PC-3 (cell line): ENCODE data around the gene MOAP1. TPM values are rescaled to one million over a fixed set of nuclear protein-coding genes. Genes with fewer than 3 reads are reported as not detected.

Experiments used
- ATAC-seq: fragments of 200-7000 bp; cut with Tn5 transposase; 2 replicates; pipeline ENCODE4 v1.9.1; 2020; ENCODE audit warnings: mild to moderate bottlenecking, moderate library complexity
- BruUV-seq: library from RNA; stranded (reverse); fragments of 400-500 nt; replicated peaks from 2 replicates; lab custom pipeline; 2021; lab: Mats Ljungman, UMichigan
- CTCF ChIA-PET: fragments of 300-600 bp; sonication (Branson Sonifier 250); formaldehyde crosslinking; loops from one replicate; lab custom pipeline; 2022; ENCODE audit warnings: antibody characterized with exemption; lab: Charles Lee
- POLR2A ChIA-PET: fragments of 300-600 bp; sonication (Branson Sonifier 250); formaldehyde crosslinking; loops from one replicate; lab custom pipeline; 2022; ENCODE audit warnings: antibody characterized with exemption; ENCODE audit not compliant: unreplicated experiment; lab: Charles Lee
- DNase-seq: peaks from one replicate; pipeline ENCODE4 v3.0.0-alpha.2; 2015
- H2AFZ ChIP-seq: fragments of 300-600 bp; sonication (generic); 2 replicates; pipeline ENCODE4 v1.6.0; 2016; ENCODE audit warnings: antibody characterized with exemption, low read length
- H3F3A ChIP-seq: fragments of 300-600 bp; sonication (generic); one replicate; pipeline ENCODE4 v1.6.0; 2017; ENCODE audit warnings: antibody characterized with exemption, low read length, control low read depth, mild to moderate bottlenecking; ENCODE audit not compliant: unreplicated experiment
- H3K27ac ChIP-seq: fragments of 300-600 bp; sonication (generic); 2 replicates; pipeline ENCODE4 v1.5.1; 2016; ENCODE audit warnings: mild to moderate bottlenecking, low read length
- H3K27me3 ChIP-seq: fragments of 300-600 bp; sonication (generic); 2 replicates; pipeline ENCODE4 v1.6.1; 2016; ENCODE audit warnings: low read length, mixed read lengths
- H3K36me3 ChIP-seq: fragments of 300-600 bp; sonication (generic); 2 replicates; pipeline ENCODE4 v1.6.1; 2016; ENCODE audit warnings: low read depth, mixed run types, low read length, mixed read lengths
- H3K4me1 ChIP-seq: fragments of 300-600 bp; sonication (generic); 2 replicates; pipeline ENCODE4 v1.5.1; 2016; ENCODE audit warnings: low read length; ENCODE audit not compliant: insufficient read depth
- H3K4me2 ChIP-seq: fragments of 300-600 bp; sonication (generic); 2 replicates; pipeline ENCODE4 v1.6.0; 2016; ENCODE audit warnings: low read length
- H3K4me3 ChIP-seq: fragments of 300-600 bp; sonication (generic); 2 replicates; pipeline ENCODE4 v1.5.1; 2016; ENCODE audit warnings: mild to moderate bottlenecking, low read length, mixed read lengths
- H3K79me2 ChIP-seq: fragments of 300-600 bp; sonication (generic); 2 replicates; pipeline ENCODE4 v1.6.1; 2017; ENCODE audit warnings: low read length, mixed read lengths
- H3K9ac ChIP-seq: fragments of 300-600 bp; sonication (generic); 2 replicates; pipeline ENCODE4 v1.6.0; 2016; ENCODE audit warnings: mild to moderate bottlenecking, low read length
- H3K9me2 ChIP-seq: fragments of 300-600 bp; sonication (generic); replicated peaks from 2 replicates; pipeline ENCODE4 v1.6.1; 2016; ENCODE audit warnings: mixed run types, low read length, mixed read lengths
- H3K9me3 ChIP-seq: fragments of 300-600 bp; sonication (generic); 2 replicates; pipeline ENCODE4 v1.6.1; 2016; ENCODE audit warnings: low read length, mixed read lengths
- H4K20me1 ChIP-seq: fragments of 300-600 bp; sonication (generic); 2 replicates; pipeline ENCODE4 v1.6.1; 2016; ENCODE audit warnings: low read length, mixed read lengths
- EZH2 ChIP-seq: fragments of 300-600 bp; sonication (generic); IDR thresholded peaks from one replicate; pipeline ENCODE4 v1.6.1; 2017; ENCODE audit warnings: antibody characterized with exemption, mild to moderate bottlenecking, low read length; ENCODE audit not compliant: unreplicated experiment
- EZH2phosphoT487 ChIP-seq: fragments of 300-600 bp; sonication (generic); IDR thresholded peaks from 2 replicates; pipeline ENCODE4 v1.6.1; 2018; ENCODE audit warnings: mild to moderate bottlenecking, antibody characterized with exemption, low read length, borderline replicate concordance
- intact Hi-C: fragments of 100-400 bp; cut with micrococcal nuclease; formaldehyde crosslinking; loops from 2 replicates; pipeline ENCODE4 v1.9.0; 2023
- total RNA-seq: library from RNA; depleted of rRNA; stranded (reverse); fragments of >200 nt; gene quantifications from 2 replicates; pipeline ENCODE4 v1.2.3, GENCODE V29; 2014
- TF ChIP-seq, protein P1 (sequence below): fragments of 300-600 bp; sonication (generic); conservative IDR thresholded peaks from 2 replicates; pipeline ENCODE4 v1.5.1; 2017; ENCODE audit warnings: antibody characterized with exemption, low read depth, mild to moderate bottlenecking, low read length

The MOAP1 gene
- total RNA-seq, 1 experiment from 2014 or later: 15.6 TPM

- Histone ChIP-seq H3K4me2 (no peak overlapping the region), H3K9ac (no peak overlapping the region), H3F3A (no peaks in the 10 kb centered on the region), H3K4me3 (no peak overlapping the region), H3K36me3 (no peaks in the 10 kb centered on the region), H3K79me2 (no peaks in the 10 kb centered on the region), H3K9me3 (no peaks in the 10 kb centered on the region), H3K4me1 (peaks cover 17% of the 10 kb centered on the region), H3K9me2 (no peaks in the 10 kb centered on the region), H4K20me1 (no peaks in the 10 kb centered on the region), H3K27me3 (no peaks in the 10 kb centered on the region), H3K27ac (no peak overlapping the region), H2AFZ (no peak overlapping the region)
- intact Hi-C loops: no loop called here
- TF ChIP-seq EZH2 (no peak), EZH2phosphoT487 (no peak)
- TF ChIP-seq, protein P1, sequence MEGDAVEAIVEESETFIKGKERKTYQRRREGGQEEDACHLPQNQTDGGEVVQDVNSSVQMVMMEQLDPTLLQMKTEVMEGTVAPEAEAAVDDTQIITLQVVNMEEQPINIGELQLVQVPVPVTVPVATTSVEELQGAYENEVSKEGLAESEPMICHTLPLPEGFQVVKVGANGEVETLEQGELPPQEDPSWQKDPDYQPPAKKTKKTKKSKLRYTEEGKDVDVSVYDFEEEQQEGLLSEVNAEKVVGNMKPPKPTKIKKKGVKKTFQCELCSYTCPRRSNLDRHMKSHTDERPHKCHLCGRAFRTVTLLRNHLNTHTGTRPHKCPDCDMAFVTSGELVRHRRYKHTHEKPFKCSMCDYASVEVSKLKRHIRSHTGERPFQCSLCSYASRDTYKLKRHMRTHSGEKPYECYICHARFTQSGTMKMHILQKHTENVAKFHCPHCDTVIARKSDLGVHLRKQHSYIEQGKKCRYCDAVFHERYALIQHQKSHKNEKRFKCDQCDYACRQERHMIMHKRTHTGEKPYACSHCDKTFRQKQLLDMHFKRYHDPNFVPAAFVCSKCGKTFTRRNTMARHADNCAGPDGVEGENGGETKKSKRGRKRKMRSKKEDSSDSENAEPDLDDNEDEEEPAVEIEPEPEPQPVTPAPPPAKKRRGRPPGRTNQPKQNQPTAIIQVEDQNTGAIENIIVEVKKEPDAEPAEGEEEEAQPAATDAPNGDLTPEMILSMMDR: no peak
- BruUV-seq: no TSS peak
- no peak for DNase-seq
- ChIA-PET POLR2A (no interaction called here), CTCF (no interaction called here)
- no peak for ATAC-seq
Observed at GRCh38 chr14:93153121-93153520, 31.6 kb downstream of the MOAP1 start.

DNA sequence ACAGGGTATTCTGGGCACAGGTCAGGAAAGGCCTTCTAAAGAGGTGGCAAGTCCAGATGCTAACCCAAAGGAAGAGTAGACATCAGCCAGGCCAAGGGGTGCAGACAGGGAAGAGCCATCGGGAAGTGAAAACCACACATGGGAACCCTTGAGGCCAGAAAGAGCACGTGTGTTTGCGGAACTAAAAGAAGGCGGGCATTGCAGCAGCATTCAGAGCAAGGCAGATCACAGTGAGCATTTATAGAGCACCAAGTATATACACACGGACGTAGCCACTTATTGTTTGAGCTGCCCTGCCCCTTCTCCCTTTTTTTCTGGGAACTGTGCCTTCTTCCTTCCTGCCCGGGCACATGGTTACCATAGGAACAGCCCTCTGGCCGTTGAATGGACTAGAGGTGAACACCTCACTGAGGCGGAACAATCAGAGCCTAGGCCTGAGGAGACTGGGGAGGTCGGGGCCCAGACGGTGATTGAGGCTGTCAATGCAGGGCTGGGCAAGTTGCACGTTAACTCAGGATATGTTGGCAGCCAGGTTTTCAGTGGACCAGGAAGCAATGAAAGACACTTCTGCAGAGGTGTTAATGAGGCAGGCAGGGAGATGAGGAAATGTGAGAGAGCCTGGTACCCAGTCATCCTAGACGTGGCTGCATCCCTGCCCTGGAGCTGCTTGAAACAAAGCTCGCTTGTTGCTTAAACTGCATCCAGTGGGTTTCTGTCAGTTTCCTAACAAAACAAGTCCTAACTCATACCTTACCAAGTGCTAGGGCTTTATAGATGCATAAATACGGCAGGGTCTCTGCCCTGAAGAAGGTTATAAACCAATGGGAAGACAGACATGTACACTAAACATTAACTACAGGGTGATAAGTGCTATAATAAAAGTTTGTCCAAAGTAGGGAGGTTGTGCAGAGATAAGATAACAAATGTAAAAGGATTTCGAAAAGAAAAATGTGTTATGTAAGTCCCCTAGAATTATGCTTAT lies 34.2 kb downstream of the MOAP1 start:
- no peak overlapping the region for H2AFZ ChIP-seq
- POLR2A ChIA-PET: no interaction called here

DNA sequence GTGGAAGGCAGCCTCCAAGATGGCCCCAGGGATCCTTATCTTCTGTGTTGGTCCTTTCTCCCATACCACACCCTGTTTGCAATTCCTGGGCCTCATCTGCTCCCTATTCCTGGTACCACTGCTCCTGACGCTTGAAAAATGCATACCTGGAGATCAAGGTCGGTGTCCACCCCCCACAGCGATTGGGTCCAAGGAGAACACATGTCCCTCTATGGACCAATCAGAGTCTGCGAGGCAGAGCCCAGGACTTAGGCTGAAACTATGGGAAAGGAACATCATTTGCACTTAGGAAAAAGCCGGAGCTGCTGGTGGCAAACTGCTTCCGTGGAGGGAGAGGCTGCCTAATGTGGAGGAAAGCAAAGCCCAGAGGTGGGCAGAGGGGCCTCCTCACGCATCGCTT lies 35.7 kb downstream of the MOAP1 start:
- TF ChIP-seq EZH2: no peak
- TF ChIP-seq, protein P1: no peak
- TF ChIP-seq EZH2phosphoT487: no peak
- intact Hi-C loops: no loop called here
- ChIA-PET POLR2A (no interaction called here), CTCF (no interaction called here)
- Histone ChIP-seq H3K4me1 (no peaks in the 10 kb centered on the region), H2AFZ (no peak overlapping the region), H3K79me2 (no peaks in the 10 kb centered on the region), H3K9me2 (no peaks in the 10 kb centered on the region), H3K36me3 (no peaks in the 10 kb centered on the region), H3K4me3 (no peak overlapping the region), H3K27me3 (no peaks in the 10 kb centered on the region), H3K9me3 (no peaks in the 10 kb centered on the region), H4K20me1 (no peaks in the 10 kb centered on the region), H3F3A (no peaks in the 10 kb centered on the region), H3K27ac (no peak overlapping the region), H3K9ac (no peak overlapping the region), H3K4me2 (no peak overlapping the region)
- ATAC-seq (no peak), DNase-seq (no peak)
- BruUV-seq: no TSS peak

More for the DNA sequence above, 34.2 kb downstream of the MOAP1 start:
- Histone ChIP-seq H3K27me3 (no peaks in the 10 kb centered on the region), H3K27ac (no peak overlapping the region), H3K79me2 (no peaks in the 10 kb centered on the region), H3K4me3 (no peak overlapping the region), H3K9ac (no peak overlapping the region), H3F3A (no peaks in the 10 kb centered on the region), H3K4me2 (no peak overlapping the region), H4K20me1 (no peaks in the 10 kb centered on the region), H3K9me3 (no peaks in the 10 kb centered on the region), H3K4me1 (0 out of 2 replicates have a peak, but pooled peaks cover 5% of the 10 kb centered on the region), H3K36me3 (no peaks in the 10 kb centered on the region), H3K9me2 (no peaks in the 10 kb centered on the region)
- TF ChIP-seq EZH2: no peak
- intact Hi-C loops: no loop called here
- DNase-seq: peak; percentile 16
- ATAC-seq: peak; percentile 42; the same call in 1 of the 2 replicates
- no TSS peak for BruUV-seq
- CTCF ChIA-PET: no interaction called here
